DMS153 (cell line): Measurements from ENCODE around the gene SS18.

Experiments
- DNase-seq: peaks from one replicate; lab custom pipeline; 2025; lab: John Stamatoyannopoulos, UW

Gene SS18

DNA sequence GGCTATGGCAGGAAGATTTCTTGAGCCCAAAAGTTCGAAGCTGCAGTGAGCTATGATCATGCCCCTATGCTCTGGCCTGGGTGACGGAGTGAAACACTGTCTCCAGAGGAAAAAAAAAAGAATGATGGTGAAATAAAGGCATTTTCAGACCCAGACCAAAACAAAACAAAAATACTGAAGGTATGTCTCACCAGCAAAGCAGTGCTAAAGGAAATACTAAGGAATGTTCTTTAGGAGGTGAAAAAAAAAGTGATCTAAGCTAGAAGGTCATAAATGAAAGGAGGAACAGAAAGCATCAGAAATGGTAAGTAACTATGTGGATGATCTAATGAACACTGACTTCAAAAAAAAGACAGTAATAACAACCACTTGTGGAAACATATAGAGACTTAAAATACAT, 18.7 kb downstream of the SS18 start:
- no peak for DNase-seq

GRCh38 chr18:26071020-26071419, 19.4 kb downstream of the SS18 start:
- no peak for DNase-seq

- DNase-seq: no peak
Measured at GRCh38 chr18:26059357-26059756, 31.1 kb downstream of the SS18 start.

- DNase-seq: no peak
Measured at GRCh38 chr18:26057344-26057773, 33.1 kb downstream of the SS18 start.

- DNase-seq: no peak
Measured at GRCh38 chr18:26056291-26056690, 34.1 kb downstream of the SS18 start.

DNA sequence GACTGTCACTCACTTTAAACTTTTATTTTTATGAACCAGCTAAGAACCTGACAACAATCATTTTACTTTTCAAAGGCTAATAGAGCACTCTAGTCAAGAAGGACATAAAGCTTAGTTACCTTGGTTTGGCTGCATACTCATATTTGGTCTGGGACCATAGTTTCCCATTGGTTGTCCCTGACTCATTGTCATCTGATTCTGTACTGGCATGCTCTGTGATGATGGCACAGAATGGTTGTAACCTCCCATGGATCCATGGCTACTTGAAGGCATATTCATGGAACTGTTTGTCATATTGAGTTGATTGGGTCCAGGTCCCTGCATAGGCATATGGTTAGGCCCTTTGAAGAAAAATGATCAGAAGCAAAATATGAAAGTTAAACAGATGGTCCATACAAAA, 37.9 kb downstream of the SS18 start:
- DNase-seq: no peak

GRCh38 chr18:26051843-26052242, 38.6 kb downstream of the SS18 start:
- DNase-seq: no peak

- DNase-seq: no peak
Measured at GRCh38 chr18:26046419-26047077, 43.9 kb downstream of the SS18 start.

GRCh38 chr18:26044807-26045206, 45.6 kb downstream of the SS18 start:
- DNase-seq: no peak

GRCh38 chr18:26040051-26040656, 50.3 kb downstream of the SS18 start:
- DNase-seq: no peak

GRCh38 chr18:26039203-26039602, 51.2 kb downstream of the SS18 start:
- no peak for DNase-seq

DNA sequence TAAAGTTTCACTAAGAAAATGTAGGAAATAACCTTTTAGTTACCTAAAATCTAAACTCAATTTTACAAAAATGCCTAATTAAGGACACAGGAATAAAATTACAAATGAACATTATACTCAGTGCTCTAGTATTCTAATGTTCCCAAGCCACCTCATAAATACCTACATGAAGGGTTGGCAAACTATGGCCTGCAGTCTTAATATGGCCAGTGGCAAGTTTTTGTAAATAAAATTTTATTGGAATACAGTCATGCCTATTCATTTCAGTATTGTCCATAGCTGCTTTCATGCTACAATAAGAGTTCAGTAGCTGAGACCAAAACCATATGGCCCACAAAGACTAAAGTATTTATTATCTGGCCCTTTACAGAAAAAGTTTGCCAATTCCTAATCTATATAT, 53.8 kb downstream of the SS18 start:
- DNase-seq: no peak

GRCh38 chr18:26034850-26035497, 55.4 kb downstream of the SS18 start:
- no peak for DNase-seq

GRCh38 chr18:26022585-26022984, 67.8 kb downstream of the SS18 start:
- no peak for DNase-seq

GRCh38 chr18:26021061-26021754, 69.2 kb downstream of the SS18 start:
- no peak for DNase-seq

GRCh38 chr18:26017929-26018328, 72.5 kb downstream of the SS18 start:
- DNase-seq: no peak

DNA sequence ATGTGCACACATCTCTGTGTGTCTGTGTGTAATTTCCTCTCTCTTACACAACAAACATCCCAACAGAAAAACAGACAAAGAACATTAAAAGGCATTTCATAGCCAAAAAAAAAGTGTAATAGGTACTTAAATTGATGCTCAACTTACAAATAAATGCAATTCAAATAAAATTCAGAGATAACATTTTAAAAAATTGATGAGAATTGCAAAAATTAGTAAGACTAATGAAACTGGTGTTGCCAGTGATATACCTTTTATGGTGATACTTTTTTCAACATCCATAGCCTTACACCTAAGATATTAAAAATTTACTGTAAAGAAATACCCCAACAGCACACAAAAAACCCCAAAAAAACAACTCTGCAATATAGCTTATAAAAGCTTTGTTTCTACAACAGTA, 76.0 kb downstream of the SS18 start:
- DNase-seq: no peak

- DNase-seq: no peak
Measured at GRCh38 chr18:26008619-26009018, 81.8 kb downstream of the SS18 start.

DNA sequence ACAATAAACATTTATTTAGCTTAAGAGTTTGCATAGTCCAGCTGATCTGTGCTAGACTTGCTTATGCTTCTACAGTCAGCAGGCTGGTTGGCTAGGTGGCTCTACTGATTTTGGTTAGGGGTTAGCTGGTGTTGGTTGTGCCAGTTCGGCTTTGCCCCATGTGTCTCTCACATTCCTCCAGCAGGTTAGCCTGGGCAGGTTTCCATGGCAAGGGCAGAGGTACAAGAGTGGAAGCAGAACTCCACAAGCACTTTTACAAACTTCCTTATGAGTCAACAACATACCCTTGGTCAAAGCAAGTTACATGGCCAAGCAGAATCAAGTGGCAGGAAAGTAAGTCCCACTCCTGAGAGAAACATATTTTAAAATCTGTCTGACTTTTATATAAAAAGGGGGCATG, 82.3 kb downstream of the SS18 start:
- no peak for DNase-seq

DNA sequence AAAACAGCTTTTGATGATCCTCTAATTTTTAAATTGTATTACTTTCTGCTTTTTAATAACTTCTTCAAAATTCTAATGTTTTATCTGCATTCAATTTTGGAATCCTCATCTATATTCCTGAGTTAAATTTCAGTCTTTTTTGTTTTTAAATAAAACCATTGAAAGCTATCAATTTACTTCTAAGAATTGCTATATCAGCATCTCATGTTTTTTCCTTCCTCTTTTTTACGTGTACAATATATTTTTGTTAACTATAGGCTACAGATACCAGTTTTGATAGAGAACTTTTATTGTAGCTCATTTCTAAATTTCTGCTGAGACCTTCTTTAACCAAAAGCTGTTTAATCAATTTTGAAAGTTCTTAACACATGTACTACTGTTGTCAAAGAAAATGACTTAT, 84.5 kb downstream of the SS18 start:
- no peak for DNase-seq

GRCh38 chr18:26004832-26005231, 85.6 kb downstream of the SS18 start:
- no peak for DNase-seq

GRCh38 chr18:26003817-26004216, 86.6 kb downstream of the SS18 start:
- no peak for DNase-seq

- no peak for DNase-seq
Measured at GRCh38 chr18:26003356-26003755, 87.1 kb downstream of the SS18 start.
